Breast epithelium (tissue), 3 donors: ENCODE results near the gene PLB1.
A peak's percentile ranks its signal among the peaks of the same experiment; 100 is the strongest.

Experiments
- POLR2AphosphoS5 ChIP-seq, 3 donors: sonication (generic); formaldehyde crosslinking; IDR thresholded peaks; one replicate each; pipeline ENCODE4 v1.6.1; 2017; ENCODE audit warnings: antibody characterized with exemption in 3 of 3
- TF ChIP-seq, protein P1 (sequence below), 3 donors: fragments of 450-650 bp; IDR thresholded peaks; one replicate each; pipeline ENCODE4 v1.5.1; 2016 to 2017; ENCODE audit warnings: antibody characterized with exemption in 3 of 3, mild to moderate bottlenecking in 3 of 3, moderate library complexity in 3 of 3

DNA sequence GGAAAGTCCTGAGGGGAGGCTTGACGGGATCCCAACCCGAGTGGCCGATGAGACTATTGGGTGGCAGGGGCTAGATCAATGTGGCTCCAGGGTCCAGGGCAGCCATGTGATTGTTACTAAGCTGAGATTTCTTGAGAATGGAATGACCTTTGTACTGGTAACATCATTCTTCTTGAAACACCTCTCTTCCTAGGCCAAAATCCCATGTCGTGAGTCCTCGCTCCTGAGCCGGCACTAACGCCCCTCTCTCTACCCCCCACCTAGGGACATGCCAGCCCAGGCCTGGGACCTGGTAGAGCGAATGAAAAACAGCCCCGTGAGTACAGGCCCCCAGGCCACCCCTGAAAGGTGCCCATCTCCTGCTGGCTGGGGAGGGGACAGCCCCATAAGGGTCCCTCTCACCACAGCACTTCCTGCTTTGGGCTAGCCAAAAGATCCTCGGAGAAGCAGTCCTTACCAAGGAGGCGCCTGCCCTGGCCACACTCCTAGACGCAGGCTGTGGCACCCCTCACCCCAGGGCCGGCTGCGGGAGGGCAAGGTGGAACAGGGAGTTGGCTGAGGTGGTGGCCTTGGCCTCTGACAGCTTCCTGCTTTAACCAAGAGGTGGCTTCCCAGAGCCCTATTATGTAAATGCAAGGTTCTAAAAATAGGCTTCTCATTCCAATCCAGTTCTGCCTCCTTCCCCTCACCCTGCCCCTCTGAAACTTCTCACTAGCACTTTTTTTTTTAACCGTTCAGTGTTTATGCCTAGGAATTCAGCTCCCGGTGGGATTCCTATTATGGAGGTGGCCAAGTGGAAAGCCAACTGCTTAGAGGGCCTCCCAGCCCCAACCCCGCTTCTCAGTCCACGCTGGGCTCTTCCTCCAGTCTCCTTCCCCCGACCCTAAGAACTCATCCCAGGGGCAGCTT is 129.2 kb downstream of the PLB1 start:
- TF ChIP-seq, protein P1, sequence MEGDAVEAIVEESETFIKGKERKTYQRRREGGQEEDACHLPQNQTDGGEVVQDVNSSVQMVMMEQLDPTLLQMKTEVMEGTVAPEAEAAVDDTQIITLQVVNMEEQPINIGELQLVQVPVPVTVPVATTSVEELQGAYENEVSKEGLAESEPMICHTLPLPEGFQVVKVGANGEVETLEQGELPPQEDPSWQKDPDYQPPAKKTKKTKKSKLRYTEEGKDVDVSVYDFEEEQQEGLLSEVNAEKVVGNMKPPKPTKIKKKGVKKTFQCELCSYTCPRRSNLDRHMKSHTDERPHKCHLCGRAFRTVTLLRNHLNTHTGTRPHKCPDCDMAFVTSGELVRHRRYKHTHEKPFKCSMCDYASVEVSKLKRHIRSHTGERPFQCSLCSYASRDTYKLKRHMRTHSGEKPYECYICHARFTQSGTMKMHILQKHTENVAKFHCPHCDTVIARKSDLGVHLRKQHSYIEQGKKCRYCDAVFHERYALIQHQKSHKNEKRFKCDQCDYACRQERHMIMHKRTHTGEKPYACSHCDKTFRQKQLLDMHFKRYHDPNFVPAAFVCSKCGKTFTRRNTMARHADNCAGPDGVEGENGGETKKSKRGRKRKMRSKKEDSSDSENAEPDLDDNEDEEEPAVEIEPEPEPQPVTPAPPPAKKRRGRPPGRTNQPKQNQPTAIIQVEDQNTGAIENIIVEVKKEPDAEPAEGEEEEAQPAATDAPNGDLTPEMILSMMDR (IDR thresholded peaks at IDR 0.05): no peak
- TF ChIP-seq POLR2AphosphoS5 (IDR thresholded peaks at IDR 0.05): peak; percentile 20 to 58 (median 41)
